Endothelial cell of umbilical vein (primary cell): ENCODE results near the gene USP2. TPM values are rescaled to one million over a fixed set of nuclear protein-coding genes. Genes with fewer than 3 reads are reported as not detected.

Source experiments
- BruUV-seq: library from RNA; stranded (reverse); fragments of 400-500 nt; replicated peaks from 2 replicates; lab custom pipeline; 2021; lab: Mats Ljungman, UMichigan
- CTCF ChIA-PET: fragments of 300-600, 350-600 bp; sonication (Branson Sonifier 250); formaldehyde crosslinking; loops from one replicate; lab custom pipeline; 2021; ENCODE audit warnings: antibody characterized with exemption, inconsistent platforms; lab: Charles Lee
- POLR2A ChIA-PET: fragments of 300-600, 350-600 bp; sonication (Branson Sonifier 250); formaldehyde crosslinking; loops from one replicate; lab custom pipeline; 2021; ENCODE audit warnings: antibody characterized with exemption, inconsistent platforms; lab: Charles Lee
- DNase-seq: peaks from one replicate; pipeline ENCODE4 v3.0.0-alpha.2; 2011; ENCODE audit warnings: low read depth, low spot score
- FAIRE-seq: peaks from 2 replicates; lab custom pipeline; 2011; peaks lifted over from hg19 to GRCh38; lab: Jason Lieb, UNC
- H2AFZ ChIP-seq: 2 replicates; pipeline ENCODE4 v1.6.0; 2012; ENCODE audit warnings: low read depth, low read length, control low read depth, inconsistent platforms
- H3K27ac ChIP-seq: 2 replicates; pipeline ENCODE4 v1.5.1; 2011; ENCODE audit warnings: low read depth, mild to moderate bottlenecking, control low read depth, low read length, moderate library complexity; ENCODE audit not compliant: insufficient read depth
- H3K27me3 ChIP-seq, 2 experiments: 2 replicates each; pipeline versions ENCODE4 v1.6.0 to v1.6.1; 2011; ENCODE audit warnings: low read length in 2 of 2, mixed read lengths in 1 of 2; ENCODE audit not compliant: control insufficient read depth in 2 of 2, insufficient read depth in 2 of 2
- H3K36me3 ChIP-seq, 2 experiments: 2 replicates in 1 of 2; 3 replicates in 1 of 2; pipeline ENCODE4 v1.5.1; 2011; ENCODE audit warnings: low read length in 2 of 2, mild to moderate bottlenecking in 1 of 2, moderate library complexity in 1 of 2; ENCODE audit not compliant: control insufficient read depth in 2 of 2, insufficient read depth in 2 of 2; ENCODE audit errors: extremely low read depth in 1 of 2
- H3K4me1 ChIP-seq: 3 replicates; pipeline ENCODE4 v1.5.1; 2011; ENCODE audit warnings: mild to moderate bottlenecking, low read length; ENCODE audit not compliant: control insufficient read depth, insufficient read depth; ENCODE audit errors: extremely low read depth
- H3K4me2 ChIP-seq: 2 replicates; pipeline ENCODE4 v1.6.1; 2011; ENCODE audit warnings: low read length, control low read depth, mixed read lengths; ENCODE audit not compliant: insufficient read depth
- H3K4me3 ChIP-seq, 3 experiments: fragments of 200-600 bp in 1 of 3; sonication (generic), shearing (Covaris generic) in 1 of 3; replicated peaks in 1 of 3; 2 replicates each; pipeline ENCODE4 v1.5.1; 2011 to 2016; ENCODE audit warnings: control low read depth in 3 of 3, low read length in 3 of 3, mild to moderate bottlenecking in 2 of 3, inconsistent platforms in 1 of 3, low read depth in 1 of 3, moderate library complexity in 1 of 3; ENCODE audit not compliant: insufficient read depth in 1 of 3
- H3K79me2 ChIP-seq: 2 replicates; pipeline ENCODE4 v1.6.0; 2012; ENCODE audit warnings: low read length, inconsistent platforms; ENCODE audit not compliant: control insufficient read depth, insufficient read depth
- H3K9ac ChIP-seq: replicated peaks from 2 replicates; pipeline ENCODE3; 2011; ENCODE audit warnings: low read length, control low read depth; ENCODE audit not compliant: insufficient read depth; ENCODE audit errors: extremely low read depth
- H3K9me1 ChIP-seq: replicated peaks from 3 replicates; pipeline ENCODE4 v1.6.0; 2011; ENCODE audit warnings: mild to moderate bottlenecking, low read length; ENCODE audit not compliant: control insufficient read depth, insufficient read depth; ENCODE audit errors: extremely low read depth
- H3K9me3 ChIP-seq: replicated peaks from 2 replicates; pipeline ENCODE4 v1.5.1; 2012; ENCODE audit warnings: low read length, inconsistent platforms; ENCODE audit not compliant: control insufficient read depth, insufficient read depth
- H4K20me1 ChIP-seq: replicated peaks from 2 replicates; pipeline ENCODE3; 2011; ENCODE audit warnings: mild to moderate bottlenecking, low read length; ENCODE audit not compliant: control insufficient read depth, insufficient read depth; ENCODE audit errors: extremely low read depth
- EZH2 ChIP-seq: IDR thresholded peaks from 2 replicates; pipeline ENCODE4 v1.6.1; 2012; ENCODE audit warnings: borderline replicate concordance, low read depth, mild to moderate bottlenecking, moderate library complexity, low read length, inconsistent platforms; ENCODE audit not compliant: severe bottlenecking
- FOS ChIP-seq: IDR thresholded peaks from 2 replicates; pipeline ENCODE4 v1.6.1; 2011; ENCODE audit warnings: mild to moderate bottlenecking, low read length, moderate library complexity, borderline replicate concordance; ENCODE audit not compliant: insufficient read depth
- GATA2 ChIP-seq: IDR thresholded peaks from 2 replicates; pipeline ENCODE4 v1.7.0; 2011; ENCODE audit warnings: low read depth, mild to moderate bottlenecking, moderate library complexity, mixed read lengths, low read length; ENCODE audit not compliant: insufficient read length, insufficient read depth
- JUN ChIP-seq: IDR thresholded peaks from 2 replicates; pipeline ENCODE4 v1.6.1; 2011; ENCODE audit warnings: borderline replicate concordance, low read depth; ENCODE audit not compliant: insufficient read length, insufficient read depth
- MYC ChIP-seq: IDR thresholded peaks from one replicate; pipeline ENCODE4 v1.6.1; 2011; ENCODE audit warnings: mild to moderate bottlenecking, low read depth, low read length
- POLR2A ChIP-seq: IDR thresholded peaks from 2 replicates; pipeline ENCODE4 v1.6.1; 2012; ENCODE audit warnings: low read depth, mild to moderate bottlenecking, control low read depth, low read length
- POLR2AphosphoS5 ChIP-seq: IDR thresholded peaks from 2 replicates; pipeline ENCODE4 v1.6.1; 2012; ENCODE audit warnings: low read depth, mild to moderate bottlenecking, control low read depth, low read length, moderate library complexity; ENCODE audit not compliant: insufficient read depth
- dilution Hi-C: fragments of 300-500 bp; cut with MboI; formaldehyde crosslinking; loops from one replicate; pipeline ENCODE4 v1.15.0; 2019; ENCODE audit warnings: low sequenced_read_pairs; ENCODE audit not compliant: extremely low pct_ligation_motif_present
- intact Hi-C: fragments of 100-400 bp; cut with micrococcal nuclease; formaldehyde crosslinking; loops from one replicate; pipeline ENCODE4 v1.10.0; 2022
- polyA plus RNA-seq, 4 experiments: library from polyadenylated mRNA; depleted of rRNA in 3 of 4; stranded (reverse) in 3 of 4; unstranded in 1 of 4; fragments of >200 nt; gene quantifications; 2 replicates each; pipeline versions ENCODE4 v1.2.1 to v1.2.3, GENCODE V29; 2011 to 2012; ENCODE audit warnings: missing spikeins in 1 of 4
- total RNA-seq: library from RNA; stranded (reverse); gene quantifications from 2 replicates; pipeline ENCODE4 v1.2.3, GENCODE V29; 2021
- TF ChIP-seq, protein P1 (sequence below): IDR thresholded peaks from 2 replicates; pipeline ENCODE4 v1.6.1; 2011; ENCODE audit not compliant: insufficient read depth, insufficient read length
- TF ChIP-seq, protein P2 (sequence below), 2 donors: IDR thresholded peaks; 1 replicate in 1 of 2; 2 replicates in 1 of 2; pipeline ENCODE4 v1.5.1; 2011; ENCODE audit warnings: low read length in 2 of 2, mild to moderate bottlenecking in 2 of 2, moderate library complexity in 2 of 2, control low read depth in 1 of 2, inconsistent platforms in 1 of 2, low read depth in 1 of 2; ENCODE audit not compliant: insufficient read depth in 1 of 2; ENCODE audit errors: extremely low read depth in 1 of 2

Gene USP2
- total and polyA plus RNA-seq, 2 donors (not counting 3 experiments of a cell fraction or from before 2014, with no cell fraction given) = 0.21 to 1.2 TPM

DNA sequence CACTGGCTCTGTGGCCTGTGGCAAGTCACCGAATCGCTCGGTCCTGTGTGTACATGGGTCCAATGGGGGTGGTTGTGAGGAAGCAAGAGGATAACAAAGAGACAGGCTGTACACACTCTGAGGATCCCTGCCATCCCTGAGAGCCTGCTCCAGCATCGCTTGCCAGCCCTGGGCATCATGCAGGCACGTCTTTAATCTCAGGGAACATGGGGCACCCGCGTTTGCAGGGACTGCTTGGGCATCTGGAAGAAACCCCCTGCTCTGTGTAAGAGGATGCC, 39.5 kb downstream of the USP2 start:
- ChIA-PET POLR2A (no interaction called here), CTCF (interaction anchor here (5.1 to 6.3 kb wide), 3 partner anchors 14 to 30 kb away, joined by 94 to 301 read pairs (median 134); partner anchors contain the start of gene MCAM)
- no peak overlapping the region for H3K9ac ChIP-seq
- H3K27me3 ChIP-seq = peaks cover 0 to under 1% of the 10 kb centered on the region in 2 experiments
- no peaks in the 10 kb centered on the region for H3K9me1 ChIP-seq
- H4K20me1 ChIP-seq = no peaks in the 10 kb centered on the region
- intact Hi-C loops = no loop called here
- FAIRE-seq (no peak), DNase-seq (no peak)
- H3K36me3 ChIP-seq = no peaks in the 10 kb centered on the region
- dilution Hi-C loops = no loop called here
- H3K4me1 ChIP-seq = peaks cover 30% of the 10 kb centered on the region
- BruUV-seq = no TSS peak
- H3K4me3 ChIP-seq = no peak overlapping the region
- no peak overlapping the region for H2AFZ ChIP-seq
- peaks cover 7% of the 10 kb centered on the region for H3K79me2 ChIP-seq
- no peak overlapping the region for H3K27ac ChIP-seq
- H3K4me2 ChIP-seq = no peak overlapping the region
- H3K9me3 ChIP-seq = no peaks in the 10 kb centered on the region
- TF ChIP-seq POLR2AphosphoS5 = no peak
- TF ChIP-seq, protein P1, sequence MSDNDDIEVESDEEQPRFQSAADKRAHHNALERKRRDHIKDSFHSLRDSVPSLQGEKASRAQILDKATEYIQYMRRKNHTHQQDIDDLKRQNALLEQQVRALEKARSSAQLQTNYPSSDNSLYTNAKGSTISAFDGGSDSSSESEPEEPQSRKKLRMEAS = no peak
- no peak for TF ChIP-seq FOS
- TF ChIP-seq MYC = no peak
- TF ChIP-seq POLR2A = no peak
- no peak for TF ChIP-seq GATA2
- no peak for TF ChIP-seq JUN
- TF ChIP-seq EZH2 = no peak
- TF ChIP-seq, protein P2, sequence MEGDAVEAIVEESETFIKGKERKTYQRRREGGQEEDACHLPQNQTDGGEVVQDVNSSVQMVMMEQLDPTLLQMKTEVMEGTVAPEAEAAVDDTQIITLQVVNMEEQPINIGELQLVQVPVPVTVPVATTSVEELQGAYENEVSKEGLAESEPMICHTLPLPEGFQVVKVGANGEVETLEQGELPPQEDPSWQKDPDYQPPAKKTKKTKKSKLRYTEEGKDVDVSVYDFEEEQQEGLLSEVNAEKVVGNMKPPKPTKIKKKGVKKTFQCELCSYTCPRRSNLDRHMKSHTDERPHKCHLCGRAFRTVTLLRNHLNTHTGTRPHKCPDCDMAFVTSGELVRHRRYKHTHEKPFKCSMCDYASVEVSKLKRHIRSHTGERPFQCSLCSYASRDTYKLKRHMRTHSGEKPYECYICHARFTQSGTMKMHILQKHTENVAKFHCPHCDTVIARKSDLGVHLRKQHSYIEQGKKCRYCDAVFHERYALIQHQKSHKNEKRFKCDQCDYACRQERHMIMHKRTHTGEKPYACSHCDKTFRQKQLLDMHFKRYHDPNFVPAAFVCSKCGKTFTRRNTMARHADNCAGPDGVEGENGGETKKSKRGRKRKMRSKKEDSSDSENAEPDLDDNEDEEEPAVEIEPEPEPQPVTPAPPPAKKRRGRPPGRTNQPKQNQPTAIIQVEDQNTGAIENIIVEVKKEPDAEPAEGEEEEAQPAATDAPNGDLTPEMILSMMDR (IDR thresholded peaks at IDR 0.05; ENCODE audit: extremely low read depth in 1 of 2, insufficient read depth in 1 of 2, low read depth in 1 of 2, low read length in 2 of 2) = no peak
